Pancreas (tissue), 10 donors: ENCODE results near the gene DYNC2H1. TPM values are rescaled to one million over a fixed set of nuclear protein-coding genes. Genes with fewer than 3 reads are reported as not detected.

Source experiments
- ATAC-seq, 4 donors: fragments of 200-7000 bp; cut with Tn5 transposase; one replicate each; pipeline versions ENCODE4 v1.8.0 to v1.9.1; 2020; ENCODE audit warnings: mild to moderate bottlenecking in 4 of 4, moderate library complexity in 4 of 4
- DNase-seq, 6 donors: peaks; one replicate each; pipeline ENCODE4 v3.0.0-alpha.2; 2020
- FAIRE-seq: peaks from 2 replicates; lab custom pipeline; 2012; peaks lifted over from hg19 to GRCh38; lab: Jason Lieb, UNC
- H3K27ac ChIP-seq, 4 donors: fragments of 200-600 bp; sonication (generic); 1 replicate in 3 of 4; 2 replicates in 1 of 4; pipeline versions ENCODE4 v1.5.0 to v1.8.0; 2020
- H3K27me3 ChIP-seq, 4 donors: fragments of 200-600 bp; one replicate each; pipeline ENCODE4 v1.8.0; 2021
- H3K36me3 ChIP-seq, 3 donors: fragments of 200-600 bp; sonication (generic) in 1 of 3; one replicate each; pipeline versions ENCODE4 v1.5.0 to v1.8.0; 2020 to 2021
- H3K4me1 ChIP-seq, 3 donors: fragments of 200-600 bp; one replicate each; pipeline ENCODE4 v1.8.0; 2021
- H3K4me3 ChIP-seq, 4 donors: fragments of 200-600 bp; sonication (generic) in 2 of 4; one replicate each; pipeline versions ENCODE4 v1.5.0 to v1.8.0; 2020 to 2021
- H3K9me3 ChIP-seq, 4 donors: fragments of 200-600 bp; one replicate each; pipeline ENCODE4 v1.8.0; 2021
- WGBS, 2 donors: extraction: QIAGEN DNeasy Blood & Tissue Kit; methylation state at CpG; one replicate each; pipeline ENCODE4 v1.1.7; 2013; 5-methylcytosine and 5-hydroxymethylcytosine counted together
- intact Hi-C, 3 donors: fragments of 100-400 bp; cut with DNase I; formaldehyde crosslinking; loops; one replicate each; pipeline versions ENCODE4 v1.11.1 to v1.14.2; 2022
- polyA plus RNA-seq, 2 donors: library from polyadenylated mRNA; stranded (reverse); fragments of 200-250 nt; gene quantifications; one replicate each; pipeline ENCODE4 v1.2.3, GENCODE V29; 2013
- total RNA-seq, 6 donors: library from RNA; stranded (reverse); fragmentation: NEBNext Ultra II Directional in 4 of 6; extraction: Animal tissue kit (Norgen Biotek cat#: 25700) in 4 of 6; gene quantifications; one replicate each; pipeline versions ENCODE4 v1.2.1 to v1.2.4, GENCODE V29; 2021 to 2023
- TF ChIP-seq, protein P1 (sequence below), 4 donors: fragments of 200-600 bp; sonication (generic) in 3 of 4; IDR thresholded peaks; one replicate each; pipeline versions ENCODE4 v1.5.0 to v1.8.0; 2021; ENCODE audit warnings: antibody characterized with exemption in 4 of 4
- donor health status: healthy with polysubstance abuse.
- donor health status: DM: no; HTN: no; CAD: no; lungs with moderate emphysema.
- donor health status: DM: no; HTN: no; CAD: no.
- donor health status: control.
- donor health status: control.
- donor health status: Bipolar disorder and iron deficiency.
- donor health status: DM: yes; HTN: yes; CAD: no.
- donor health status: DM: no; HTN: no; CAD: no.
- donor health status: DM: no; HTN: no; CAD: no.
- donor health status: DM: yes; HTN: yes; CAD: no.

Gene DYNC2H1
- total and polyA plus RNA-seq, 8 donors, result 6.6 to 15.2 (median 8.4) TPM

- Histone ChIP-seq H3K9me3 (no peaks in the 10 kb centered on the region), H3K4me3 (no peak overlapping the region), H3K27ac (no peak overlapping the region), H3K36me3 (no peaks in the 10 kb centered on the region), H3K27me3 (no peaks in the 10 kb centered on the region), H3K4me1 (no peaks in the 10 kb centered on the region)
- TF ChIP-seq, protein P1, sequence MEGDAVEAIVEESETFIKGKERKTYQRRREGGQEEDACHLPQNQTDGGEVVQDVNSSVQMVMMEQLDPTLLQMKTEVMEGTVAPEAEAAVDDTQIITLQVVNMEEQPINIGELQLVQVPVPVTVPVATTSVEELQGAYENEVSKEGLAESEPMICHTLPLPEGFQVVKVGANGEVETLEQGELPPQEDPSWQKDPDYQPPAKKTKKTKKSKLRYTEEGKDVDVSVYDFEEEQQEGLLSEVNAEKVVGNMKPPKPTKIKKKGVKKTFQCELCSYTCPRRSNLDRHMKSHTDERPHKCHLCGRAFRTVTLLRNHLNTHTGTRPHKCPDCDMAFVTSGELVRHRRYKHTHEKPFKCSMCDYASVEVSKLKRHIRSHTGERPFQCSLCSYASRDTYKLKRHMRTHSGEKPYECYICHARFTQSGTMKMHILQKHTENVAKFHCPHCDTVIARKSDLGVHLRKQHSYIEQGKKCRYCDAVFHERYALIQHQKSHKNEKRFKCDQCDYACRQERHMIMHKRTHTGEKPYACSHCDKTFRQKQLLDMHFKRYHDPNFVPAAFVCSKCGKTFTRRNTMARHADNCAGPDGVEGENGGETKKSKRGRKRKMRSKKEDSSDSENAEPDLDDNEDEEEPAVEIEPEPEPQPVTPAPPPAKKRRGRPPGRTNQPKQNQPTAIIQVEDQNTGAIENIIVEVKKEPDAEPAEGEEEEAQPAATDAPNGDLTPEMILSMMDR (IDR thresholded peaks at IDR 0.05), result no peak
- no peak for ATAC-seq
- FAIRE-seq, result no peak
- intact Hi-C loops, result no loop called here
- no peak for DNase-seq
Observed at GRCh38 chr11:103274025-103274424, 164.8 kb downstream of the DYNC2H1 start.

- intact Hi-C loops, result no loop called here
- H3K27me3 ChIP-seq, result no peaks in the 10 kb centered on the region
- no peaks in the 10 kb centered on the region for H3K4me1 ChIP-seq
- H3K36me3 ChIP-seq, result no peaks in the 10 kb centered on the region
- FAIRE-seq (no peak), DNase-seq (no peak), ATAC-seq (no peak)
- no peaks in the 10 kb centered on the region for H3K9me3 ChIP-seq
- TF ChIP-seq, protein P1 (IDR thresholded peaks at IDR 0.05), result no peak
- no peak overlapping the region for H3K4me3 ChIP-seq
- no peak overlapping the region for H3K27ac ChIP-seq
Observed at GRCh38 chr11:103279821-103280220, 170.6 kb downstream of the DYNC2H1 start.

DNA sequence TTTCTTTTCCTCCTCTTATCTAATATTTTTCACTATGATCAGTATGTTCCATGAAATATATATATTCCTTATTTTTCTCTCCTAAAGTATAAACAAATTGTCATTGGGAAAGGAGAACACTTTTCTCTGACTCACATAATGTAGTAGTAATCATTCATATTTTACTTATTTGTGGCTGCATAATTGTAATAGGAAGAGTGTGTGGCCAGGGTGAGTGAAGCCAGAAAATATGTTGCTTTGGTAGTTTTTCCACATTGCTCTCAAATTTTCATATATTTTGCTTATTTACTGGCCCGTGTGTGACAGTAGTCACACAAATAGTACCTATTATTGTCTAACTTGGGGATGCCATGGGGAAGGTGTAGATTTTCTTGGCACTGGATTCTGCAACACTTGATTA, 172.1 kb downstream of the DYNC2H1 start:
- intact Hi-C loops, result no loop called here
- FAIRE-seq (no peak), DNase-seq (no peak), ATAC-seq (no peak)
- Histone ChIP-seq H3K9me3 (no peaks in the 10 kb centered on the region), H3K36me3 (no peaks in the 10 kb centered on the region), H3K4me3 (no peak overlapping the region), H3K4me1 (no peaks in the 10 kb centered on the region), H3K27ac (no peak overlapping the region), H3K27me3 (no peaks in the 10 kb centered on the region)
- TF ChIP-seq, protein P1 (IDR thresholded peaks at IDR 0.05), result no peak
- WGBS, 2 donors, result 82 to 95% methylated on average over 1 of the region's 1 CpG

DNA sequence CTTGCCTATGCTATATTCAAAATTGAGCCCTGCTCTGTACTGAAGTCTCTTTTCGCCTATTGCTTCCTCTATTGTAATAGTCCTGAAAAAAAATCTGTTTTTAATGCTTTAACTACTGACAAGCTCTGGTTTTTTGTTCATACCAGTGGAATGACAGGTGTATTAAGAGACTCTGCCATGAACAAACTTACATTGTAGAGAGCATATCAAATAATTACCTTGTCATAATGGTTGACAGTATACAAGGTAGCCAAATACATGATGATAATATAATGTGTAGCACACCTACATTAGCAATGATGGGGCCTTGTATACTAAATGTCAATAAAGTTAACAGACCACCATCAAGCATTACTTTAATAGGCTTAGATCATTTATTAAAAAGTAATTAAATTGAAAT, 175.0 kb downstream of the DYNC2H1 start:
- Histone ChIP-seq H3K27me3 (no peaks in the 10 kb centered on the region), H3K4me1 (no peaks in the 10 kb centered on the region), H3K36me3 (no peaks in the 10 kb centered on the region), H3K4me3 (no peak overlapping the region), H3K27ac (no peak overlapping the region), H3K9me3 (no peaks in the 10 kb centered on the region)
- FAIRE-seq, result no peak
- no peak for ATAC-seq
- no peak for DNase-seq
- TF ChIP-seq, protein P1 (IDR thresholded peaks at IDR 0.05), result no peak
- intact Hi-C loops, result no loop called here
- WGBS, 2 donors, result 91 to 96% methylated on average over 1 of the region's 1 CpG

DNA sequence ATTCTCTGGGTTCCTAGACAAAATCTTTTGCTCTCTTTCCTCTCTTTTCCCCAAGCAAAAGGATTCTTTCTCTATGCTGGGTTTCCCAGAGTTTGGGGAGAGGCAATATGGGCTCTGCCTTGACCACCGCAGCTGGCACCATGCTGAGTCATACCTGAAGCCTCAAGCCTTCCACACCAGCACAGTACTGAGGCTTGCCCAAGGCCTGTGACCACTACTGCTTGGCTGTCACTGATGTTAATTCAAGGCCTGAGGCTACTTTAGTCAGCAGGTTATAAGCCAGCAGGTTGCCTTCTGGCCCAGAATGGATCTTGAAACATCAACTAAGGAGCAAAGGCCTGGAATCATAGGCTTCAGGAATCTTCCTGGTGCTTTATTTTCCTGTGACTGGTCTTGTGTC, 185.3 kb downstream of the DYNC2H1 start:
- H3K9me3 ChIP-seq, result peaks cover 0 to 5% (median 2%) of the 10 kb centered on the region in 4 donors
- FAIRE-seq, result no peak
- no peak for DNase-seq
- H3K27ac ChIP-seq, result no peak overlapping the region
- no peaks in the 10 kb centered on the region for H3K4me1 ChIP-seq
- ATAC-seq, result no peak
- H3K36me3 ChIP-seq, result peaks cover 0 to 9% (median 0%) of the 10 kb centered on the region in 3 donors
- intact Hi-C loops, result no loop called here
- no peaks in the 10 kb centered on the region for H3K27me3 ChIP-seq
- no peak overlapping the region for H3K4me3 ChIP-seq
- TF ChIP-seq, protein P1 (IDR thresholded peaks at IDR 0.05), result no peak
- WGBS, 2 donors, result 98 to 100% methylated on average over 1 of the region's 1 CpG
